Activated T-cell treated with anti-CD3 and anti-CD28 coated beads, Interleukin-2, amount 50 U/mL, for 24 hours (primary cell): Measurements from ENCODE around the gene CBX7.
"Not testable (repeated sequence)": the region's sequence is repeated elsewhere in the genome, so short reads cannot be mapped to it uniquely, and the experiment has no call there.

ENCODE experiments used
- DNase-seq: peaks from one replicate; pipeline ENCODE4 v3.0.0-alpha.2; 2020
- H3K27ac Mint-ChIP-seq: 2 replicates; pipeline ENCODE4 v1.8.0; 2020; ENCODE audit warnings: mild to moderate bottlenecking, mixed read lengths
- H3K27me3 Mint-ChIP-seq: 2 replicates; pipeline ENCODE4 v1.8.0; 2020; ENCODE audit warnings: mixed read lengths
- H3K36me3 Mint-ChIP-seq: 2 replicates; pipeline ENCODE4 v1.8.0; 2020; ENCODE audit warnings: low read depth, mixed read lengths
- H3K4me1 Mint-ChIP-seq: 2 replicates; pipeline ENCODE4 v1.8.0; 2020; ENCODE audit warnings: low read depth, mixed read lengths
- H3K4me3 Mint-ChIP-seq: 2 replicates; pipeline ENCODE4 v1.8.0; 2020; ENCODE audit warnings: mild to moderate bottlenecking, moderate library complexity, mixed read lengths
- H3K9me3 Mint-ChIP-seq: 2 replicates; pipeline ENCODE4 v1.8.0; 2020; ENCODE audit warnings: mixed read lengths

Gene CBX7

GRCh38 chr22:39177791-39178190 is 25.3 kb upstream of the CBX7 start:
- Mint-ChIP-seq H3K27me3 (no peaks in the 10 kb centered on the region), H3K27ac (no peak overlapping the region), H3K36me3 (no peaks in the 10 kb centered on the region), H3K4me3 (no peak overlapping the region), H3K9me3 (peaks cover 2% of the 10 kb centered on the region), H3K4me1 (peaks cover 40% of the 10 kb centered on the region)
- no peak for DNase-seq

GRCh38 chr22:39177456-39177775 is 24.9 kb upstream of the CBX7 start:
- Mint-ChIP-seq H3K27me3 (no peaks in the 10 kb centered on the region), H3K4me1 (peaks cover 41% of the 10 kb centered on the region), H3K9me3 (peaks cover 2% of the 10 kb centered on the region), H3K27ac (no peak overlapping the region), H3K36me3 (no peaks in the 10 kb centered on the region), H3K4me3 (no peak overlapping the region)
- no peak for DNase-seq

GRCh38 chr22:39176714-39177455 is 24.4 kb upstream of the CBX7 start:
- H3K27me3 Mint-ChIP-seq = no peaks in the 10 kb centered on the region
- DNase-seq = no peak
- peaks cover 2% of the 10 kb centered on the region for H3K9me3 Mint-ChIP-seq
- peaks cover 45% of the 10 kb centered on the region for H3K4me1 Mint-ChIP-seq
- no peak overlapping the region for H3K27ac Mint-ChIP-seq
- no peaks in the 10 kb centered on the region for H3K36me3 Mint-ChIP-seq
- H3K4me3 Mint-ChIP-seq = no peak overlapping the region

- Mint-ChIP-seq H3K9me3 (peaks cover under 1% of the 10 kb centered on the region), H3K27ac (no peak overlapping the region), H3K36me3 (no peaks in the 10 kb centered on the region), H3K4me1 (peaks cover 51% of the 10 kb centered on the region), H3K27me3 (no peaks in the 10 kb centered on the region), H3K4me3 (no peak overlapping the region)
- no peak for DNase-seq
Measured at GRCh38 chr22:39176143-39176713, 23.7 kb upstream of the CBX7 start.

- no peak for DNase-seq
- Mint-ChIP-seq H3K27me3 (no peaks in the 10 kb centered on the region), H3K9me3 (no peaks in the 10 kb centered on the region), H3K27ac (no peak overlapping the region), H3K4me1 (peaks cover 58% of the 10 kb centered on the region), H3K4me3 (no peak overlapping the region), H3K36me3 (no peaks in the 10 kb centered on the region)
Measured at GRCh38 chr22:39175353-39176142, 23.1 kb upstream of the CBX7 start.

GRCh38 chr22:39174498-39175352 is 22.2 kb upstream of the CBX7 start:
- no peaks in the 10 kb centered on the region for H3K9me3 Mint-ChIP-seq
- H3K36me3 Mint-ChIP-seq = no peaks in the 10 kb centered on the region
- H3K4me3 Mint-ChIP-seq = peak overlapping the region; percentile 34
- peak overlapping the region; percentile 77 for H3K27ac Mint-ChIP-seq
- no peaks in the 10 kb centered on the region for H3K27me3 Mint-ChIP-seq
- peaks cover 61% of the 10 kb centered on the region for H3K4me1 Mint-ChIP-seq
- DNase-seq = peak; percentile 65

- peak overlapping the region; percentile 77 for H3K27ac Mint-ChIP-seq
- peak overlapping the region; percentile 34 for H3K4me3 Mint-ChIP-seq
- peaks cover 61% of the 10 kb centered on the region for H3K4me1 Mint-ChIP-seq
- no peaks in the 10 kb centered on the region for H3K27me3 Mint-ChIP-seq
- peak; percentile 53 for DNase-seq
- H3K36me3 Mint-ChIP-seq = no peaks in the 10 kb centered on the region
- H3K9me3 Mint-ChIP-seq = no peaks in the 10 kb centered on the region
Measured at GRCh38 chr22:39173787-39174497, 21.5 kb upstream of the CBX7 start.

- H3K9me3 Mint-ChIP-seq = no peaks in the 10 kb centered on the region
- H3K4me1 Mint-ChIP-seq = peaks cover 58% of the 10 kb centered on the region
- H3K36me3 Mint-ChIP-seq = no peaks in the 10 kb centered on the region
- no peak overlapping the region for H3K4me3 Mint-ChIP-seq
- no peaks in the 10 kb centered on the region for H3K27me3 Mint-ChIP-seq
- H3K27ac Mint-ChIP-seq = no peak overlapping the region
- no peak for DNase-seq
Measured at GRCh38 chr22:39173050-39173706, 20.7 kb upstream of the CBX7 start.

GRCh38 chr22:39172265-39173049 is 20.0 kb upstream of the CBX7 start:
- not testable (repeated sequence) for H3K9me3 Mint-ChIP-seq, H3K4me3 Mint-ChIP-seq, H3K27me3 Mint-ChIP-seq, H3K27ac Mint-ChIP-seq, DNase-seq, H3K36me3 Mint-ChIP-seq
- peaks cover 50% of the 10 kb centered on the region for H3K4me1 Mint-ChIP-seq

GRCh38 chr22:39171623-39172264 is 19.3 kb upstream of the CBX7 start:
- no peak for DNase-seq
- no peak overlapping the region for H3K4me3 Mint-ChIP-seq
- no peaks in the 10 kb centered on the region for H3K27me3 Mint-ChIP-seq

GRCh38 chr22:39170825-39171622 is 18.5 kb upstream of the CBX7 start:
- Mint-ChIP-seq H3K27me3 (no peaks in the 10 kb centered on the region), H3K9me3 (no peaks in the 10 kb centered on the region), H3K4me1 (peaks cover 48% of the 10 kb centered on the region), H3K4me3 (peak overlapping the region; percentile 41), H3K36me3 (no peaks in the 10 kb centered on the region), H3K27ac (no peak overlapping the region)
- DNase-seq = peak; percentile 91

More at GRCh38 chr22:39171623-39172264, 19.3 kb upstream of the CBX7 start:
- Mint-ChIP-seq H3K27ac (no peak overlapping the region), H3K36me3 (no peaks in the 10 kb centered on the region), H3K4me1 (peaks cover 48% of the 10 kb centered on the region), H3K9me3 (no peaks in the 10 kb centered on the region)
